Fibroblast of skin of right biceps (primary cell): ENCODE measurements around the gene PHF12.

ENCODE experiments used
- DNase-seq: peaks from one replicate; pipeline ENCODE4 v3.0.0-alpha.2; 2013

The PHF12 gene

GRCh38 chr17:28975031-28975430 is 23.7 kb upstream of the PHF12 start:
- no peak for DNase-seq

- DNase-seq, result no peak
Measured at GRCh38 chr17:28974451-28974850, 23.1 kb upstream of the PHF12 start.

DNA sequence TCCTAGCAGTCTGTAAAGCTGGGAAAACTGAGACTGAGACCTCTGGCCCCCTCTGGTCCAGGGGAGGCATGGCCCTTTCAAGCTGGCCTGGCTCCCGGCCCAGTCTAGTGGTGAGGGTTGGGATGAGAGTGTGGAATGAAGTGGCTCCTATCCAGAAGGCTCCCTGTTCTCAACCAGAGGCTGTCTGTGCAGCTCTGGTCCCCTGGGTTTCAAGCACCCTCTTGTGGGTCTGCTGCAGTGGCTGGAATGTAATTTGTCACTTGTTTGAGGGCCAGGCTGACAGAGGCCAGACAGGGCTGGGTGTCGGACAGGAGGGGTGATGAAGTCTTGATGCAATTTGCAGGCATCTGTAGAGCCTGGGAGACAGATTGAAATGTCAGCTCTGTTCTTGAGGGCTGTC is 22.1 kb upstream of the PHF12 start:
- peak; percentile 68 for DNase-seq

DNA sequence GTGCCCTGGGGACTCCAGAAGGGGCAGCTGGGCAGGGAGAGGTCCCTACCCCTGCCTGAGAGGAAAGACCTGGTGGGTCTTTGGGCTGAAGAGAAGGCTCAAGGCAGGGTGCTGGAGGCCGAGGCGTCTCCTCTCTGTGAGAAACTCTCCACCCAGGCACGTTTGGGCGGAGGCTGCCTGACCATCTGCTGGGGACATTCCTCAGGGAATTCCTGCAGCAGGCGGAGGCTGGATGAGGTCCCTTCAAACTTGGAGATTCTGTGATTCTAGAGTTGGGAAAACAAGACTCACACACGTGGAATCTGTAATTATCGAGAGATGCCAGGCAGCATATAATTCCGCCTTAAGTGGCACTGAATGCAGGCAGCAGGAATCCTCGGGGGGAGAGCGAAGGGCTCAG is 21.1 kb upstream of the PHF12 start:
- DNase-seq, result peak; percentile 13

DNA sequence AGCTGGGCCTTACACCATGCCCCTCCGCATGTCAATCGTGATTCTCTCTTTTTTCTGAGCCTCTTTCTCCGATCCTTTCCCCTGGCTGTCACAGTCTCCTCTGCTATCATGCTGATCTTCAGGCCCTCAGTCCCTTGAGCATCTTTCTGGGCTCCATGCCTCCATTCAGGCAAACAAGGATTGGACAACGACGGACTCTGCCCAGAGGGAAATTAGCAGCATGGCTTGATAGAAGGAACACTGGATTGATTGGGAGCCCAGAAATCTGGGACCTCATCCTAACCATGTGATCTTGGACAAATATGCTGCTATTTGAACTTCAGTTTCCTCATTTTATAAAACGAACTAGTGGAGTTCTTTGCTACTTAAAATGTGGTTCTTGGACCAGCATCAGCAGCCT is 19.6 kb upstream of the PHF12 start:
- no peak for DNase-seq

- DNase-seq, result no peak
Measured at GRCh38 chr17:28969706-28970393, 18.5 kb upstream of the PHF12 start.

GRCh38 chr17:28968914-28969295 is 17.6 kb upstream of the PHF12 start:
- no peak for DNase-seq

GRCh38 chr17:28968231-28968913 is 17.1 kb upstream of the PHF12 start:
- no peak for DNase-seq

GRCh38 chr17:28967221-28968135 is 16.2 kb upstream of the PHF12 start:
- no peak for DNase-seq

GRCh38 chr17:28963841-28964240 is 12.5 kb upstream of the PHF12 start:
- no peak for DNase-seq

- DNase-seq, result no peak
Measured at GRCh38 chr17:28963055-28963611, 11.8 kb upstream of the PHF12 start.

DNA sequence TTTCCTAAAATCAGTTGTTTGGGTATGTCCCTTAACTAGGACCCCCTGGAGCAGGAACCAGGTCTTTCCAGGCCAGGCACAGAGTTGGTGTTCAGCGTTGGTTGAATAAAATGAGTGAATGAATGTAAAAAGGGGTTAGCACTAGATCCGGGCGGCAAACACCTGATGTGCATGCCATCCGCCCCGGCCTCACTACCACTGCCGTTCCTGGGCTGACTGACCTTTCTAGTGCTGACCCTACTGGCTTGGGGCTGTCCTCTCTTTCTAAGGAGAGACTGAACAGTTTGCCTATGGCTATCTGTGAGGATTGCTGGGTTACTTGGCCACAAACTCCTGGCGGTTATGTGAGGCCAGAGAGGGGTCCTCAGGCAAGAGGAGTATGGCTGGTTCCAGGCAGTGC is 10.1 kb upstream of the PHF12 start:
- DNase-seq, result no peak

DNA sequence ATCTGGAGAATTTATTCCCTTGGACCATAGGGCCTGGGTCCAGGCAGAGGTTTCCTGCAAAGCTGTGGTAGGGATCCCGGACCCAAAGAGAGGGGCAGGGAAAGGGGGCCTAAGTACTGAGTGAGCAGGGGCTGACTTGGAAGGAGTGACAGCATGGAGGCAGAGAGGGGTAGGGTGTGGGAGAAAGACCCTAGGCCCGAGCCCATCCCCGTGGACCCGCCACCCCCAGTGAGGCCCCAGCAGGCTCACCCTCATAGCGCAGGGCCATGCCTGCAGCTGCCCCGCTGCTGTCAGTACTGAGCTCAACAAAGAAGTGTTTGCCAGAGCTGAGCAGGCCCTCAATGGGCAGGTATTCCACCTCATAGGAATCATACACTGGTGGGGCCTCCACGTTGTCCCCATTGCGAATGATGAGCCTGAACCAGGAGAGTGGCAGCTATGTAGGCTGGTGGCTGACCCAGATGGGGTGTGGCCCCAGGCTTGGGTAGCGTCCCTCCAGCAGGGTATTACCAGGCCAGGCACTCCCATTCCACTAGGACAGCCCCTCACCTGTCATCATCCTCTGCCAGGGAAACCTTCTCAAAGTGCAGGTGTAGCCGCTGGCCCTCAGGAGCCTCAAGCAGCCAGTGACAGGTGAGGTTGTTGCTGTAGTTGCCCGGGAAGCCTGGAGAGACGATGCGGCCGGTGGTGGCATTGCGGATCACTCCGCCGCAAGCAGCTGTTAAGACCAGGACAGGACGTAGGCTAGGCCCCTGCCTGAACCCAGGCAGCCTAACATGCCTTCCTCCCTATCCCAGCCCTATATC is 9.1 kb upstream of the PHF12 start:
- no peak for DNase-seq

- DNase-seq, result no peak
Measured at GRCh38 chr17:28959471-28959871, 8.2 kb upstream of the PHF12 start.

DNA sequence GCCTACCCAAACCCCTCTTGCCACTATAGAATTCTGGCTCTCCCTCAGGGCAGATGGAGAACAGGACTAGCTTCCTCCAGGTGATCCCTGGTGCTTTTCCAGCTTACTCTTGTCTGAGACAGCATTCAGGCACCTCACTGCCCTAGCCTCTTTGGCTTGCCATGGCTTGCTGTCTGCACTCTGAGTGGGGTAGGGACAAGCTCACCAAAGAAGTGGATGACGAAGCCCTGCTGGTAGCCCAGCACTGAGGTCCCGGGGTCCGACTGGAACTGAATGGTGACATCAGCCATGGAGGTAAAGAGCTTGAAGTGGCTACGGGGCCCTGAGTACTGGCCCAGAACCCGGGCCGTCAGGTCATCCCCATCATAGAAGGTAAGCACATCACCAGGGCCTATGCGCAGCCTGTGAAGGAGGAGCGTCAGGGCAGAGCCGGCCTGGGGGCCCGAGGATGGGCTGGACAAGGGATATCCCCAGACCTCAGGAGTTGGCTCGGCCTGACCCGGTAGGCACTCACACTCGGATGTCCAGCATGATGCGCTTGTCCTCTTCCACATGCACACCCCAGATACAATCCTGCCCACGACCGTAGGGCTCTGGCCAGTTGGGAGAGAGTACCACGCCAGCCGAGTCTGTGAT is 7.6 kb upstream of the PHF12 start:
- no peak for DNase-seq

- no peak for DNase-seq
Measured at GRCh38 chr17:28957992-28958355, 6.7 kb upstream of the PHF12 start.

GRCh38 chr17:28957277-28957991 is 6.1 kb upstream of the PHF12 start:
- DNase-seq, result no peak

DNA sequence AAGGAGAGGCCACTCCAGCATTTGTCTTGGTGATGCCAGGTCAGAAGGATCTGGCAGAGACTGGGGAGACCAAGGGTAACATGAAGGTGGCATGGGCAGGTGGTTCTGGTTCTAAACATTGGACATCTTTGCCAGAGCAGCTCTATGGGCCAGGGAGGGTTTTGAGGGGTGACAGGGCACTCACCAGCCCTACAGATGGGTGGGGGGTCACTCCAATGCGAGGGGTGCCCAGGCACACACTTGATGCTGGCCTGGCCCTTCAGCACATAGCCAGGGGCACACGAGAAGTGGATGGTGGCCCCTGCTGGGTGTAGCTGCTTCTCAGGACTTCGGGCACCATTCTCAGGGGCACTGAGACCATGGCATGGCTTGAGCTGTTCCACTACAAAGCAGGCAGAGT is 5.5 kb upstream of the PHF12 start:
- no peak for DNase-seq

GRCh38 chr17:28956112-28956511 is 4.8 kb upstream of the PHF12 start:
- no peak for DNase-seq

DNA sequence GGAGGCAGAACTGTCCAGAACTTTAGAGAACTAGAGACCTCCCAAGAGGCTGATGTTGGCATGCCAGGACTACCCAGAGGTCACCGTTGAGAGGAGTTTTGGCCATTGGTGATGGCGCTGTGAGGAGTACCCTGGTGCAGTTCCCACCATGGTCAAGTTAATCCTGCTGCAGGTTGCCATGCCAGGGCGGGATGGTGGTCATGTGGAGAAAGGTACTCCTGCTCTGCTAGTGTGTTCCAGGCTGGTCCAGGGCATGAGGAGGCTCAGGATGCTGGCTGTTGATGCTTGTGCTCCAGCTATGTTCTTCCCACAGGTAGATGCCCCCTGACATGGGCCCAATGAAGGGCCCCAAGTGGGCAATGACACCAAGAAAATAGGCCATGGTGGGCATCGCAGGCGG is 4.1 kb upstream of the PHF12 start:
- DNase-seq, result no peak

- DNase-seq, result no peak
Measured at GRCh38 chr17:28954886-28955285, 3.6 kb upstream of the PHF12 start.
